Measurements from ENCODE around the gene CREBBP. TPM values are rescaled to one million over a fixed set of nuclear protein-coding genes. Genes with fewer than 3 reads are reported as not detected.

CREBBP gene
- total RNA-seq, 1 experiment from 2014 or later: 79.1 TPM

DNA sequence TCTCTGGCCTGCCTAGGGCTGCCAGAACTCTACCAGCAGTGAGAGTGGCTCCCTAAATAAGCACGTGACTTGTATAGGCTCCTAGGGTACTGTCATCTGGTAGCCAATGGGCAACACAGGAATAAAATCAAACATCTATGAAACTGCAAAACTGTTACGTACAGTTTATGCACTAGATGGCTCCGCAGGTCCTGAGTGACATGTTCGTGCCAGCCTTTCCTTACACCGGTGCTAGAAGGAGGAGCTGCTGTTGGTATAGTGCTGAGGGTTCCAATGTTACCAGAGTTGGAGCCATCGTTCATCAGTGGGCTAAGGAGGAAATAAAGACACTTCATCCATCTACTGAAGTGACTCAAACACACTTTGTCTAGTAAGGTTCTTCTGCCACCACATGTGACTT, 99.9 kb downstream of the CREBBP start:
- Mint-ChIP-seq H3K9me3 (no peaks in the 10 kb centered on the region), H3K4me3 (no peak overlapping the region; a peak in 1 of 5 replicates), H3K27ac (no peak overlapping the region), H3K27me3 (ENCODE audit: low read depth) (no peaks in the 10 kb centered on the region), H3K36me3 (ENCODE audit: insufficient read depth in 1 of 3, low read depth in 3 of 3) (peaks cover 16 to 69% (median 62%) of the 10 kb centered on the region in 3 experiments; a peak in 6 of 7 replicates), H3K4me1 (no peaks in the 10 kb centered on the region)
- no peak overlapping the region for H2BK120ac ChIP-seq (ENCODE audit: low read depth, low read length, poor library complexity, severe bottlenecking)
- no peaks in the 10 kb centered on the region for H3K27me3 ChIP-seq (ENCODE audit: insufficient read depth, low read length)
- no peaks in the 10 kb centered on the region for H3K79me2 ChIP-seq (ENCODE audit: insufficient read depth, low read length)
- no peak overlapping the region for H2AFZ ChIP-seq (ENCODE audit: low read length)
- H2BK12ac ChIP-seq (ENCODE audit: insufficient read length, low read depth, low read length): no peak overlapping the region
- no peak overlapping the region; the same call in 1 of the 2 replicates for H2BK15ac ChIP-seq (ENCODE audit: low read depth, low read length)
- WGBS (ENCODE audit: extremely low coverage, insufficient read length, low lambda C conversion rate): no CpG with 5 or more reads among the region's 6 CpGs
- H3K4me1 ChIP-seq (ENCODE audit: insufficient read depth, low read length): no peaks in the 10 kb centered on the region
- H2BK20ac ChIP-seq (ENCODE audit: low read depth, low read length, poor library complexity, severe bottlenecking): no peak overlapping the region
- no peak overlapping the region for H3K4me2 ChIP-seq (ENCODE audit: insufficient read depth, insufficient read length, low read length)
- H2BK5ac ChIP-seq (ENCODE audit: insufficient read length, low read length): no peak overlapping the region
- no peak overlapping the region for H2AK5ac ChIP-seq (ENCODE audit: insufficient read length, low read length)
- no peak overlapping the region for H3K56ac ChIP-seq (ENCODE audit: insufficient read length, low read depth, low read length)
- no peak overlapping the region for H3K23ac ChIP-seq (ENCODE audit: insufficient read length, low read depth, low read length)
- peaks cover 3% of the 10 kb centered on the region for H3K79me1 ChIP-seq (ENCODE audit: insufficient read depth, low read depth, low read length, poor library complexity, severe bottlenecking)
- no peak for TF ChIP-seq CTCF (conservative IDR thresholded peaks at IDR 0.05)
- H3K14ac ChIP-seq (ENCODE audit: insufficient read depth, low read length): no peak overlapping the region
- H3K18ac ChIP-seq (ENCODE audit: insufficient read length, low read depth, low read length): no peak overlapping the region
- no peak overlapping the region for H4K8ac ChIP-seq (replicated peaks; ENCODE audit: insufficient read length, low read depth, low read length)
- no peaks in the 10 kb centered on the region for H3K23me2 ChIP-seq (ENCODE audit: insufficient read length, low read depth, low read length, poor library complexity, severe bottlenecking)
- no peaks in the 10 kb centered on the region for H3K9me3 ChIP-seq (ENCODE audit: control insufficient read depth, low read depth, low read length)
- H4K5ac ChIP-seq (ENCODE audit: insufficient read length, low read depth, low read length): no peak overlapping the region
- no peak for DNase-seq
- no peaks in the 10 kb centered on the region for H4K20me1 ChIP-seq (ENCODE audit: control insufficient read depth, insufficient read depth, insufficient read length)
- H3K27ac ChIP-seq (ENCODE audit: insufficient read length, low read depth, low read length): no peak overlapping the region
- no peak overlapping the region for H3K9ac ChIP-seq (ENCODE audit: extremely low read depth, insufficient read length, low read length)
- no peak overlapping the region for H3K4ac ChIP-seq (ENCODE audit: low read depth, low read length)
- H4K91ac ChIP-seq (ENCODE audit: insufficient read length, low read depth, low read length): no peak overlapping the region
- H3T11ph ChIP-seq (ENCODE audit: low read length): no peak overlapping the region

Data from H9 (cell line).